GM19438 (cell line): Measurements from ENCODE around the gene PPP2R2C.

Experiments used
- ATAC-seq: cut with Tn5 transposase; IDR thresholded peaks from one replicate; pipeline ENCODE4 v1.9.1; 2021; ENCODE audit warnings: low read depth; ENCODE audit not compliant: unreplicated experiment

The PPP2R2C gene

GRCh38 chr4:6277139-6277802 lies 195.1 kb downstream of the PPP2R2C start:
- ATAC-seq = no peak

DNA sequence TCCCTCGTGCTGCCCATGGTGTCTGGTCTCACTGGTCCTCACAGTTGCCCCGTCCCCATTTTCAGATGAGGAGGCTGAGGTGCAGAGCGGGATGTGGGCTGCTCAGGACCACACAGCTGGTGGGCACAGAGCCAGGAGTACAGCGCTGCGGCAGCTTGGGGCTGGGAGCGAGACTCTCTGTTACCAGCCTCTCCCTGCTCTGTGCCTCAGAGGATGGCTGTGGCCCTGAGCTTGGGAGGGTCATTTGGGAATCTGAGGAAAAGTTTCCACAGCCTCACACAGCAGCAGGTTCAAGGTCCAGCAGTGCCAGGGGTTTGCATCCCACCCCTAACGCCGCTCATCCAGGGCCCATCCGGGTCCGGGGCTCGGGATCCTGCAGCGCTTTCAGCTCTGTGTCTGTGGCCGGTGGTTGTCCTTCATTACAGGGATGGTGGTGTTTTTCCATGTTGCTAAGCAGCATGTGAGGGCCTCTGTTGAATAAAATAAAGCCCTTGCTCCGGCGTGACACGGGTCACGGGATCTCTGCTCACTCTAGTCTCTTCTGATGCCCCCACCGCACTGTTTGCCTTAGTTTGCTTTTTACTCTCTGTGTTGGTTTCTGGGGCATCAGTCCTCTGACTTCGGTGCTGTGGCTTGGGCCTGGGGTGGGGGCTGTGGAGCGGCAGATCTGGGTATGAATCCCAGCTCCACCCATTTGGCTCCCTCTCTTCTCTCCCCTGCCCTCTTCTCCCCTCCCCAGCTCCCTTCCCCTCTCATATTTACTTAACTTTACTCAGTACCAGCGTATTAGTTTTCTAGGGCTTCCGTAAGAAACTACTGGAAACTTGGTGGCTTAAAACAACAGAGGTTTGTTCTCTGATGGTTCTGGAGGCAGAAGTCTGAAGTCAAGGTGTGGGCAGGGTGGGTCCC lies 196.3 kb downstream of the PPP2R2C start:
- ATAC-seq = no peak

DNA sequence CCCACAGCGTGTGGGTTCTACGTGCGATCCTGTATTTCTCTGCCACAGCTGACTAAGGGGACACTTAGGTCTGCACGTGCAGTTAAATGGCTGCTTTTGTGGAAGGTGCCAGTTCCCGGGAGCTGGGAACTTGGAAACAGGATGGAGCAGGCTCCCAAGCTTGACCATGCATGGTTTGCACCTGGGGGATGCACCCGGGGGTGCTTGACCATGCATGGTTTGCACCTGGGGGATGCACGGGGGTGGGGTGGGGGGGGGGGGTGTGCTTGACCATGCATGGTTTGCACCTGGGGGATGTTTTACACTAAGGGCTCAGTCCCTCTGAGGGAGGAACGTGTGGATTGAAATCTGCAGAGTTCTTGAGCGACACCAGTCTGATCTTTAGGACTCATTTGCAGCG lies 197.1 kb downstream of the PPP2R2C start:
- no peak for ATAC-seq

DNA sequence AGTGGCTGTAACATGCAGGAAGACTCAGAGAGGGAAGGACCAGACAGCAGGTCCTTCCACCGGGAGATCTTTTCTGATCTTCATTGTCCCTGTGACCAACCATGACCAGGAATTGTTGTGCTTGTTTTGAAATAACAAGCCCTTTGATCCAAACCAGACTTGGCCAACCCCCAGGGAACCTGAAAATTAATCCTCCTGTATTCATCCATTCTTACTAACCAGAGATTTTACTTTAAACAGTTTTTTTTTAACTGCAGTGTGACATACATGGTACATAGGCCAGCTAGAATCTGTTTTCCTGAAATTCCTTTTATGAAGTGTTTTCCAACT lies 198.8 kb downstream of the PPP2R2C start:
- no peak for ATAC-seq

DNA sequence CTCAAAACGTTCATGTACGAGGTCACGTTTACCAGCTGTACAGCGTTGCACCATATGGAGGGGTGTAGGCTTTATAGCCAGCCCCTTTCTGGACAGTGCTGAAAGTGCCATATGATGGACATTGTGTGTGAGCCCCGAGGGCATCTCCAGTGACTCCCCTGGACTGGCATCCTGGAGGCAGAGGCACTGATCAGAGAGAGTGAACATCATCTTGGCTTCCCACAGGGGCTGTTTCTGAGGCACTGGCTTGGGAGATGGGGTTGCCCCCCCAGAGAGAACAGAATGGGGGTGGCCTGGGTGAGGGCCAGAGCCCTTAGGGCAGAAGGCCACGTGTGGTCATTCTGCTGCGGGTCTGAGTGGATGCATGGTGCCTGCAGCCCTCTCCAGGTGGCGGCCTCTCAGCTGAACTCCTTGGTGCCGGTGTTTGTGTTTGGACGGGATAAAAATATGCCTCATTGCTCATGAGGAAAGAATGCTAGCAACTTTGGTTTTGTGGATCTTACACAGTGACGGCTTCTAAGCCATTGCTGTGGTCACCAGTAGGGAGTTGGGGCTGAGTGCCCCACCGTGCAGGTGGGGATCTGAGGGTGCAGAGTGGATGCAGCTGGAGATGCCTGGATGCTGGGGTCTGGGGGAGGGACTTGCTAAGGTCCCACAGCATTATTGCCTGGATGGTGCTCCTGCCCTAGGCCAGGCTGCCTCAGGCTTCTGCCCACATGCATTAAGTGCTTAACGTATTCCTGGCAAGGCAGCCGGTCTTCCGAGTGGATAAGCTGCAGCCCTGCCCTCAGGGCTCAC lies 199.4 kb downstream of the PPP2R2C start:
- ATAC-seq = no peak

DNA sequence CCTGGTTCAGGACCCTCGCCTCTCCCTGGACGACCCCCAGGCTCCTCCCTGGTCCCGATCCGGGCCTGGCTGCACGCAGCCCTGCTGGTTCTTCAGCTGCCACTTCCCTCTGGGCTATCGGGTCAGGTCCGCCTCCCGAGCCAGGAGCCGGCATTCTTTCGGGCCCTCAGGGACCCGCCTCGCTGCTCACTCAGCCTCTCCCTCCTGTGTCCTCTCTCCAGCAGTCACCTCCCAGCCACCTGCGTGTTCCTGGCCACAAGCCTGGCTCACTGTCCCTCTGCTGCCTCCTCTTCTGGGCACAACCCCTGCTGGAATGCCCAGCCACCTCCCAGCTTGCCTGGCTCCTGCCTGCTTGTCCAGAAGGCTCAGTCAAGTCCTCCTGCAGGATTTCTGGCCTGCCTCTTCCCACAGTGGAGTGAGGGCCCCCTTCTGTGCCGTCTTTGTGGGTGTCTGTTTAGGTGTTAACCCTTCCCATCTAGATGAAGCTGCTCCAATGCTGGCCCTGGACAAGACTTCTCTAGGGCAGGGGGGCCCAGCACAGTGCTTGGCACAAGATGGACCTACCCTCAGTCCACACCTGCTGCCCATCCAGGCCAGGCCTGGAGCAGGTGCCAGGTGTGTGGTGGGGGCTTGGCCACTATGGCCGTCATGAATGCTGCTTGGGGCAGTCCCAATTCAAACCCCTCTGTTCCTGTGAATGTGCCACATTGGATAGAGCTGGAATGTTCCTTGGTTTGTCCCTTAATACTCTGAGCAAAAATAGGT lies 200.5 kb downstream of the PPP2R2C start:
- no peak for ATAC-seq

GRCh38 chr4:6271206-6271605 lies 201.2 kb downstream of the PPP2R2C start:
- no peak for ATAC-seq

DNA sequence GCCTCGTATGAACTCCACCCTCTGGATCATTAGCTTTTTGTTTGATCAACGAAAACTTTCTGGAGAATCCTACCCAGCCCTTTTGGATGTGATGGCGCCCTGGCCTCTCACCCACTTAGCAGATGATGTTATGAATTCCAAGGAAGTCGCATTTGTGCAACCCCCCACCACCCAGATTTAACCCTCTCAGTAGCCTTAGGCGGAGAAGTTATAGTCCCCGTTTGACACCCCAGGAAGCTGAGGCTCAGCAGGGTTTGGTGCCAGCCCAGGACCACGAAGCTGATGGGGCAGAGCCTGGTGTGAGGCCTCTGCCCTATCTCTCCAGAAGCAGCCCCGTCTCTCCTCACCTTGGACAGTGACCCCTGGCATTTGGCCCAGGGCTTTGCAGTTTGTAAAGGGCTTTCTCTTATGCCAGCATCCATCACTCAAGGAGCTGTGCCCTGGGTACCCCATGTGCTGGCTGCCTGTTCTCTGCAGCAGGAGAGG lies 201.7 kb downstream of the PPP2R2C start:
- no peak for ATAC-seq
